ENCODE measurements around the gene MGA.
A peak's percentile ranks its signal among the peaks of the same experiment; 100 is the strongest.

MGA gene

DNA sequence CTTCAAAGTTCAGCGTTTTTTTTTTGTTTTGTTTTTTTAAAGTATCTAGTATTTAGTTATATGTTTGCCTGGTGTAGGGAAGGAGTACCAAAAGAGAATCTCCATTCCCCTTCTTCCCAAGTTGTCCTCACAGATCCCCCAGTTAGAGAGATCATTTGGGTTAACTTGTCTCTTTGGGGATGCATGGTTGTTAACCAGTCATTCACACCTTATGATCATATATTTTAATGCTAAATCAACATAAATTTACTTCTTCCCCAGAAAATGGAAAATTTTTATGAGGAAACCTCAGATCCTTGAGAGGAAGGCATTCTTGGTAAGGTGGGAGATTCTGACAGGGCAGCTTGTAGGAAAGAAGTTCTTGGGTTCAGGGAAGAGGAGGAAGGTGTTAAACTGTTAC, 1.5 kb upstream of the MGA start:
- DNase-seq (ENCODE audit: low spot score) = no peak

DNA sequence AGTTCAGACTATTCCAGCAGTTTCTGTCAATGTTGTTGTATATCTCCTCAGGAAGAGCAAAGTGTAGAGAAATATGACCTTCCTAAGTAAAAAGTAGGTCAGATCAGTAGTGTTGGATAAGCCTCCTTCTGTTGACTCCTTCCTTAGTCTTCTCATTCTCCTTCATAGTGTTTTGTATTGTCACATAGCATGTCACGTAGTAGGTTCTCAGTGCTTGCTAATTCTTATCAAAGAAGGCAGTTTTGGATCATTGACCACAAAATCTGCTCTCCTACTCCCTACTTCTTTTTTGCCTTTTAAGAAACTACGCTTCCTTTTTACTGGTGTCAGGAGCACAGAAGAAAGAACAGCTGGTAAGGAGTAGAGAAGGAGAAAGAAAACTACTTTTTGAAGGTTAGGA, 1.0 kb upstream of the MGA start:
- no peak for DNase-seq (ENCODE audit: low spot score)

DNA sequence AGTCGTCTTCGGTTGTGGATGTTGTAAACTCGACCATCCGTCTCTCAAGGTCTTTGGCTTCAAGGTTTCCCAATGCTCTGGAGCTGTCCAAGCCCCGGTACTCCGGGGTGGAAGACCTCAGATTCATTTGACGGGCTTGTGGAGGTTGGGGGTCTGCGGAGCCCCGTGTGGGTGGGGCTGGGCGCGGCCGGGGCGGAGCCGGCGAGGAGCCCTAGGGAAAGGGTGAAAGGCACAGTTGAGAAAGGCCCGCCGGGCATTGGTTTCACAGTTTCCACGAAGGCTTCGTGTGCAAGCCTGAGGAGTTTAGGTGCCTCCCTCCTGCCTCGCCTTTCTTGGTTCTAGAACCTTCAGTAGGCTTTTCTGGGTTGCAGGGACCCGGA, 360 bp upstream of the MGA start:
- DNase-seq (ENCODE audit: low spot score) = no peak

DNA sequence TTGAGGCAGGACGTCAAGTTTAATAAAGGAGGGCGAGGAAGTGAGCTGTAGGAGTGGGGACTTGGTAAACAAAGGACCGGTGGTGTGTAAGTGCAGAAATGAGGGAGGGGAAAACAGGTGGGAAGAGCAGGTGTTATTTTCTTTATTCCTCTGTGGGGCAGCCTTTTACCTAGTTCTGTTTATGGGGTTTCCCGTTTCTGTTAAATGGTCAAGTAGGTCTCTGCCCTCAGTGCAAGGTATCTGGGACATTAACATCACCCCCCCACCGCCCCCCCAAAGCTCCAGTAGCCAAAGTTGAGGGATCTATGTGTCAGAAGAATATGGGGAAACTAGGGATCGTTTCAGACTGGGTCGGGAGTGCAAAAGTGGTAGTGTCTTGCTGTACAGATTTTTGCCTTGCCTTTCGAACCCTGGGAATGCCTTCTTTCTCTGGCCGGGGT, 893 bp downstream of the MGA start:
- no peak for DNase-seq (ENCODE audit: low spot score)

DNA sequence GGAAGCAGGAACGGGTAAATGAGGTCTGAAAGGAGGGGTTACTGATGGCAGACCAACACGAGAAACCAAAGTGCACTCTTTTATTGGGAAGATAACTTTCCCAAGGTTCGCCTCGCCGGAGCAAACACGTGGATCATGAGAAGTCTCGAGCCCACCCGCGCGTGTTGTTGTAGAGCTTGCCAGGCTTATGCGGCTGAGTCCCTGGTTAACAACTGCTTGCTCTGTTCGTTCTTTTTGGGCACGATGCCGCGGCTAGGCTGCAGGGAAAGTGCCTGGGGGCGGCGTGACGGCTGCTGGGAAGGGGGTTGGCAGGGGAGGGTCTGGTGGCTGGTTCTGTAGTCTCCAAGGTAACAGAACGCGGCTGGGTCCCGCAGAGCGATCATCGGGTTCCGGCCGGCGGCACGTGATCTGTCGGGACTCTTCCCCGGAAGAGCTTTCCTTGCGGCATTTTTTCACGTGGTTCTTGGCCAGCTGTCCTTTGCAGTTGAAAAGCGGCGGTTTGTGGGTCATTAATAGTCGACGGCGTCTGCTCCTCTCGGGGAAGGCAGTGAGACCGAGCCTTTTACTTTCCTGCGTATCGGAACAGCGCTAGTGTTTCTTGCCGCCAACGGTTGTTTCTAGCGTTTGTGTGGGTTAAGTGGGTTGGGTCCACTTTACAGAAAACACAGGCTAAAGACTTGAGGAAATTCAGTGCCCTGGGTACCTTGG, 1.5 kb downstream of the MGA start:
- DNase-seq (ENCODE audit: low spot score) = peak; percentile 69

DNA sequence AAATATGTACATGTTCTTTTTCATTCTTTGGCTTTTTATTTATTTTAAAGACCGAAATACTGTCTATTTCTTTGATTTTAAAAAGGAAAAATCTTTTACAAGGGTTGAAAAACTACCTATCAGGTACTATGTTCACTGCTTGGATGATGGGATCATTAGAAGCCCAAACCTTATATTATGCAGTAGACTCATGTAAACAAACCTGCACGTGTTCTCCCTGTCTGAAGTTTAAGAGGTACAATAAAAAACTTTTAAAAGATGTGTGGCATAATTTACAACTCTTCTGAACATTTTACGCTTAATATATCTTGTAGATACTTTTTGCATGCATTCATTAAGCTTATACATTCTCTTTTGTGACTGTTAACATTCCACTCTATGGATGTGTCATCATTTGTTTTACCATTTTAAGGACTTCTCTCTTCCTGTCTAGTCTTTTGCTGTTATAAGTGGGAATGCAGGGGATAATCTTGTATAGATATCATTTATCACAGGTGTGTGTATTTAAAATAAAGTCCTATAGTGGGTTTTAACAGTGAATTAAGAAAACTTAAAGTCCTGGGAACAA, 6.2 kb downstream of the MGA start:
- DNase-seq (ENCODE audit: low spot score) = no peak

DNA sequence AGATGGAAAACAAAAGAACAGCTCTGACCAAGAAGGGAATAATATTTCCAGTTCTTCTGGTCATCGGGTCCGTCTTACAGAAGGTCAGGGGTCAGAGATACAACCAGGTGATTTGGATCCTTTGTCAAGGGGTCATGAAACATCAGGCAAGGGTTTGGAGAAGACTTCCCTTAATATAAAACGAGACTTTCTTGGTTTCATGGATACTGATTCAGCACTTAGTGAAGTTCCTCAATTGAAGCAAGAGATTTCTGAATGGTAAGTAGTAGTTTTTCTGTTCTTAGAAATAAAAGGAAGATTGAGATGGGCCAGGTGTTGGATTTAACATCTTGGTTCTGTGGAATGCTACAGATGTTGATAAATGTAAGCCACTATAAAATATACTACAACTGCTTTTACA, 9.5 kb downstream of the MGA start:
- no peak for DNase-seq (ENCODE audit: low spot score)

DNA sequence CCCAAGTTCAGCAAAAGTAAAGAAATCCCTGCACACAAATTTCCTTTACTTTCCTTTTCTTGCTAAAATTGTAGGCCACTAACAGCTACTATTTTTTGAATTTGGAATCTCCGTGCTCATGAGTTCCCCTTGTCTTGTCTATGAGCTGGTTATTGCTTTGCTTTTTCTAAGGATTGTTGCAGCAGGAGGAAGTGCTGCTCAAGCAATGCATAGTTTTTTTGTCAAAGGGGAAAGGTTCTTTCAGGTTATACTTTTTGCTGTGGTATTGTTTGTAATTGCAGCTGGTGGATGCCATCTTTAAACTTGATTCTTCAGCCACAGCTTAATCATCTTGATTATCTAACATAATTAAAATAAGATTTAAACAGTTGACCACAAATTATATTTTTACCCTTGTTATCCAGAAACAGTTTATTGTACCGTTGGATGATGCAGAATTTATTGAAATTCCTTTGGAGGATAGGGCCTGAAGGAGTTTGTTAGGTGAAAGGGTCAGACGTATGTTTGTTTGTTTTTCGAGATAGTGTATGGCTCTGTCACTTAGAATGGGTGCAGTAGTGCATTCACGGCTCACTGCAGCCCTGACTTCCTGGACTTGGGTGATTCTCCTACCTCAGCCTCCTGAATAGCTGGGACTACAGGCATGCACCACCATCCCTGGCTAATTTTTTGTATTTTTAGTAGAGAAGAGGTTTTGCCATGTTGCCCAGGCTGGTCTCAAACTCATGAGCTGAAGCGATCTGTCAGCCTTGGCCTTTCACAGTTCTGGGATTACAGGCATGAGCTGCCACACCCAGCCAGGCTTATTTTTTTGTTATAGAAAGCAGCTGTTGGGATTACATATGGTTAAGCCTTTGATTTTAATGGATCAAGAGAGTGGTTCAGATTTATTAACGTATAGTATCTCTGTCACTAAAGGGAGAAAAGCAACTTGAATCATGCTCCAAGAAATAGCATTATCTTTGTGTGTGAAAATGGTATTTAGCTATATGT, 11.7 kb downstream of the MGA start:
- DNase-seq (ENCODE audit: low spot score) = no peak

DNA sequence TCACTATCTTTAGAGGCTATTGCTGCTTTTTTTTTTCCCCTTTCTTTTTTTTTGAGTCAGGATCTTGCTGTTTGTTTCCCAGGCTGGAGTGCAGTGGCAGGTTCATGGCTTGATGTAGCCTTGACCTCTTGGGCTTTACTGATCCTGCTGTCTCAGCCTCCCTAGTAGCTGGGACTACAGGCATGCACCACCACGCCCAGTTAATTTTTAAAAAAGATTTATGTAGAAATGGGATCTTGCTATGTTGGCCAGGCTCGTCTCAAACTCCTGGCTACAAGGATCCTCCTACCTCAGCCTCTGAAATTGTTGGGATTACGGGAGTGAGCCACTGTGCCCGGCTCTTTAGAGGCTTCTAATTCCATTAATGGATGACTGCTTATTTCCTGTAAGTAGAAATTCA, 15.1 kb downstream of the MGA start:
- DNase-seq (ENCODE audit: low spot score) = no peak

DNA sequence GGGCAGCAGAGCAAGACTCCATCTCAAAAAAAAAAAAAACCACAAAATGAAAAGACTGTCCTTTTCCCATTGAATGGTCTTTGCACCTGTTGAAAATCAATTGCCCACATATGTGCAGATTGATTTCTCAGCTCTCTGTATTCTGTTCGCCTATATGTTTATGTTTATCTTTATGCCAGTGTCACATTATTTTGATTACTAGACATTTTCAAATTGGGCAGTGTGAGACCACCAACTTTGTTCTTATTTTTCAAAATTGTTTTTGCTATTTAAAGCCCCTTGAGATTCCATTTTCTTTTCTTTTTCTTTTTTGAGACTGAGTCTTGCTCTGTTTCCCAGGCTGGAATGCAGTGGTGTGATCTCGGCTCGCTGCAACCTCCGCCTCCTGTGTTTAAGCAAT, 18.5 kb downstream of the MGA start:
- DNase-seq (ENCODE audit: low spot score) = no peak

DNA sequence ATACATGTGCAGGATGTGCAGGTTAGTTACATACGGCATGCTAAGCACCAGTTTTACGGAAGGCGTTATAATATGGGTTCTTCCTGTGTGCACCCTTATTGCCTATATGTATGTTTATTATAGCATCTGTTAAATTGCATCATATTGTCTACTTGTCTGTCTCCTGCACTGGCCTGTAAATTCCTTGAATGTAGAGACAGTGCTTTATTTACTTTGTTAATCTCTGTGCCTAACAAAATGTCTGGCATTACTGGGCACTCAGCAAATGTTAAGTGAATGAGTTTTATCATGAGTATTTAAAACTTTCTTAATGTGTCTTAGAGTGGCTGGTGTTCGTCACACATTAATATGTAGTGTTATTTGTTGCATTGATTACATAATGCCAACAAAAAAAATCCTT, 23.8 kb downstream of the MGA start:
- DNase-seq (ENCODE audit: low spot score) = no peak

DNA sequence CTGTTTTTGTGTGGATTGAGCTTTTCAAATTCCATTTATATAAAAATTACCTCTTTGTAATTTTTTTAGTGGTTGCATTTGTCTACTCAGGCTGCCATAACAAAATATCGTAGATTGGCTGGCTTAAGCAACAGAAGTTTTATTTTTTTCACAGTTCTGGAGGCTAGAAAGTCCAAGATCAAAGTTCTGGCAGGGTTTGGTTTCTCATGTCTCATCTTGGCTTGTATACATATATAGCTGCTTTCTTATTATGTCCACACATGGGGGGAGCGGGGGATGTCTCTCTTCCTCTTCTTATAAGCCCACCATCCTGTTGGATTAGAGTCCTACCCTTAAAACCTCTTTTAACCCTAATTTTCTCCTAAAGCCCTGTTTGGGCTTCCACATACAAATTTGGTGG, 28.5 kb downstream of the MGA start:
- no peak for DNase-seq (ENCODE audit: low spot score)

DNA sequence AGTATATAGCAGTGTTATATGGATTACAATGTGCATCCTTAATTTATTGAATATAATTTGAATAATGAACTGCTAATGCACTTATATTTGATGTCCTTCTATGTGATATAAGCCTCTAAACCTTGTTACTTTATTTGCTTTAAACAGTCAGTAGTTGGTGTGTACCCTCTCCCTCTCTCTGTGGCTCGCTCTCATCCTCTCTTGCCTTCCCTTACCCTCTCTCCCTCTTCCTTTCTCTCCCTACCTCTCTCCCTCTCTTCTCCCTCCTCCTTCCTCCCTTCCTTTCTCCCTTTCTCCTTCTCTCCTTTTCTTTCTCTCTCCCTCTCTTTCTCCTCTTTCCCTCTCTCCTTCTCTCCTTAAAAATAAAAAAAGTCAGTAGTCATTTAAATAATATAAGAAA, 28.9 kb downstream of the MGA start:
- DNase-seq (ENCODE audit: low spot score) = no peak

DNA sequence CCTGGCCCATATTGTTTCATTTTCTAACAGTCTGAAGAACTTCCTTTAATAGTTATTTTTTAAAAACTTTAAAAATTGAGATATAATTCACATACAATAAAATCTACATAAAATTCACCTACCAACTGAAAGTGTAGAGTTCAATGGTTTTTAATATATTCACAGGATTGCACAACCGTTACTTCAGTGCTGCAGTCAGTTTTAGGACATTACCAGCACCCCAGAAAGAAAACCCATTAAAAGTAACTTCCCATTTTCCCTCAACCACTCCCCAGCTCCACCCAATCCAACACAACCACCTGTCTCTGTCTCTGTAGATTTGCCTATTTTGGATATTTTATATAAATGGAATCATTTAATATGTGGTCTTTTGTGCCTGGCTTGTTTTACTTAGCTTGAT, 29.6 kb downstream of the MGA start:
- DNase-seq (ENCODE audit: low spot score) = no peak

DNA sequence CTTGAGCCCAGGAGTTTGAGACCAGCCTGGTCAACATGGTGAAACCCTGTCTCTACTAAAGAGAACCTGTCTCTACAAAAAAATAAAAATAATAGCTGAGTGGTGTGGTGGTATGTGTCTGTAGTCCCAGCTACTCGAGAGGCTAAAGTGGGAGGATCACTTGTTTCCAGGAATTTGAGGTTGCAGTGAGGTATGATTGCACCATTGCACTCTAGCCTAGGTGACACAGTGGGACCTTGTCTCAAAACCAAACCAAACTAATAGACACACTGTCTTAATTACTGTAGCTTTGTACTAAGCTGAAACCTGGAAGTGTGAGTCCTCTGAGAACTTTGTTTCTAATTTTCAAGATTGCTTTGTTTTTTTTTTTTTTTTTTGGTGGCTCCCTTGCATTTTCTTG, 30.4 kb downstream of the MGA start:
- peak; percentile 35 for DNase-seq (ENCODE audit: low spot score)

DNA sequence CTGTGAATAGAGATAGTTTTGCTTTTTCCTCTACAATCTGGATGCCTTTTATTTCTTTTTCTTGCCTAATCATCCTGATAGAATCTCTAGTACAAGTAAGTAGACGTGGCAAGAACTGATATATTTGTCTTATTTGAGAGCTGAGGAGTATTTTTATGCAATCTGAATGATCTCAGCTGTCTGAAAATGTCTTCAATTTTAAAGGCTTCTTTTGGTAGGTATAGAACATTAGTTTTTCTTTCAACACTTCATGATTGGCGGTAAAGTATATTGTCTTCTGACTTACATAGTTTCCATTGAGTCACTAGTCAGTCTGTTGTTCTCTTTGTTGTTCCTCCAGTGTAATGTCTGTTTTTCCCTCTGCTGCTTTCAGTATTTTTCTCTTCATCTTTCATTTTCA, 31.3 kb downstream of the MGA start:
- peak; percentile 3 for DNase-seq (ENCODE audit: low spot score)

DNA sequence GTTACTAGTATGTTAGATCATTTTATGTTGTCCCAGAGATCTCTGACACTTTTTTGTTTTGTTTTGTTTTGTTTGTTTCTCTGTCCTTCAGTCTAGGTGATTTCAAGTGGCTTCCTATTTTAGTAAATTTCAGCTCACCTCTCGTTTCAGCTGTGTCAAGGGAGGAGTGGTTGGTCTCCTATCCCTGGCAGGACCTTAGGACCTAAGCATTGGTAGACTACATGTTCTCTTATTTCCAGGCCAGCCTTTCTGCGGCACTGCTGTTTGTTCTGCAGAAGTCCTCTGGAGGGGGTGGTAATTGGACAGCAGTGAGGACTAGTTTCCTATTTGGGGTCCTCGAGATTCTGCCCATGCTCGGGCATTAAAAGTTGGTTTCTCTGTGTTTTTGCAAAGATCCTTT, 31.8 kb downstream of the MGA start:
- no peak for DNase-seq (ENCODE audit: low spot score)

DNA sequence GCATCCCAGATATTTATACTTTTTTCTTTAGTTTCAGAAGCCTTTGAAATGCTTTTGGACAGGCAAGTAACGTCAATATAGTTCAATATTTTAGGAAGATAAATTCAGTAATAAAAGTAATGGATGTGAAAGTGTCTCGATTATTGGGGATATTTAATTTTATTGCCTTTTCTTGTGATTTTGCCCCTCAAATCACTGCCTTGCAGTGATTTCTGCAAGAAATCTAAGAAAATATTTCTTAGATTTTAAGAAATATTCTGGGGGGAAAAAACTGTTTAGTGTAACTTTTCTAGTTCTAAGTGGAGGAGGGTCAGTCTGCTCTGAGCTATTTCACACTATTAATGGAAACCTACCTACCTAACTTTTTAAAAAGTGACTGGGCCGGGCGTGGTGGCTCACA, 33.6 kb downstream of the MGA start:
- no peak for DNase-seq (ENCODE audit: low spot score)

DNA sequence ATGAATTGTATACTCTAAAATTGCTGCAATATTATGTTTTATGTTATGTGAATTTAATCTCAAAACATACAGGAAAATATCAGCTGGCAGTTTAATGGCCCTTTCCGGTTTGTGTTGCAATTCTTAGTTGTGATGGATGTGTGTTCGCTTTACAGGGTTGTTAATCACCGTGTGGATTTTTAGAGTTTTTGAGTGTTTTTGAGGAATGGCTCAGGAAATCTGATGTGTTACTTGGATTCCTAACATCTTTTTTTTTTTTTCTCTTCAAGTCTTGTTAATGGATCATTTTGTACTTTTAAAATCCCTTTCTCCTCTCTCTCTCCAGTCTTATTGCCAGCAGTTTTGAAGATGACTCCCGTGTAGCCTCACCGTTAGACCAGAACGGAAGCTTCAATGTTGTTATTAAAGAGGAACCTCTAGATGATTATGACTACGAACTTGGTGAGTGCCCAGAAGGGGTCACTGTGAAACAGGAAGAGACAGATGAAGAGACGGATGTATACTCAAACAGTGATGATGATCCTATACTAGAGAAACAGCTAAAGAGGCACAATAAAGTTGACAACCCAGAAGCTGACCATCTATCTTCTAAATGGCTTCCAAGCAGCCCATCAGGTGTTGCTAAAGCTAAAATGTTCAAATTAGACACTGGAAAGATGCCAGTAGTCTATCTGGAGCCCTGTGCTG, 35.7 kb downstream of the MGA start:
- DNase-seq (ENCODE audit: low spot score) = peak; percentile 77

DNA sequence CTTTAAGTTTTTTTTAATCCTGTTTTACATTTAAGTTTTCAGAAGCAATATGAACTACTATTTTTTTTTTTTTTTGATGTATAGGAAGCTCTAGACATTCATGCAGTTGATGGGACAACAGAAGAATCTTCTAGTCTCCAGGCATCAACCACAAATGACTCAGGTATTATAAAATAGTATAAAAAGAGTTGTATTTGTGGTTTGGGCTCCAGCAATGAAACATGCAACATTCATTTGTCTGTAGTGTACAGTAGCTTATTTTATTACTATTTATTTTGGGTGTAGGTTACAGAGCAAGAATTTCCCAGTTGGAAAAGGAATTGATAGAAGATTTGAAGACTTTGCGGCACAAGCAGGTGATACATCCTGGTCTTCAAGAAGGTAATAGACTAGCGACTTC, 38.6 kb downstream of the MGA start:
- DNase-seq (ENCODE audit: low spot score) = no peak

DNA sequence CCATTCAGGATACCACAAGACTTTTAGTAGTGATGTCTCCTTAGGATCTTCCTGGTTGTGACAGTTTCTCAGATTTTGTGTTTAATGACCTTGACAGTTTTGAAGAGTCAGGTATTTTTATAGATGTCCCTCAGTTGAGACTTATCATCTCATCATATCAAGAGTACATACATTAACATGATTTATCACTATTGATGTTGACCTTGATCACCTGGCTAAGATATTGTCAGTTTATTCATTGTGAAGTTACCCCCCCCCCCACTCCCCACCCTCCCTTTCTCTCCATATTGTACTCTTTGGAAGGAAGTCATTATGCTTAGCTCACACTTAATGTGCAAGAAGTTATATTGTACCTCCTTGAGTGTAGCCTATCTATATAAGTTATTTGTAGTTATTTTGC, 42.9 kb downstream of the MGA start:
- DNase-seq (ENCODE audit: low spot score) = no peak

DNA sequence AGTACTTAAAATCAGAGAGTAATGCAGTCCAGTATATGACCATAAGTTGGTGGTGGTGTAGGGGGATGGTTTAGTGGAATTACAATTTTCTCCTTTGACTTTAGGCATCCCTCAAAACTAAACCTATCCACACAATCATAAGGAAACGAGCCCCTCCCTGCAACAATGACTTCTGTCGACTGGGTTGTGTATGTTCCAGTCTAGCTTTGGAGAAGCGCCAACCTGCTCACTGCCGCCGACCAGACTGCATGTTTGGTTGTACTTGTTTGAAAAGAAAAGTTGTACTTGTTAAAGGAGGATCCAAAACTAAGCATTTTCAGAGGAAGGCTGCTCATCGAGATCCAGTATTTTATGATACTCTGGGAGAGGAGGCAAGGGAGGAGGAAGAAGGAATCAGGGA, 52.8 kb downstream of the MGA start:
- no peak for DNase-seq (ENCODE audit: low spot score)

DNA sequence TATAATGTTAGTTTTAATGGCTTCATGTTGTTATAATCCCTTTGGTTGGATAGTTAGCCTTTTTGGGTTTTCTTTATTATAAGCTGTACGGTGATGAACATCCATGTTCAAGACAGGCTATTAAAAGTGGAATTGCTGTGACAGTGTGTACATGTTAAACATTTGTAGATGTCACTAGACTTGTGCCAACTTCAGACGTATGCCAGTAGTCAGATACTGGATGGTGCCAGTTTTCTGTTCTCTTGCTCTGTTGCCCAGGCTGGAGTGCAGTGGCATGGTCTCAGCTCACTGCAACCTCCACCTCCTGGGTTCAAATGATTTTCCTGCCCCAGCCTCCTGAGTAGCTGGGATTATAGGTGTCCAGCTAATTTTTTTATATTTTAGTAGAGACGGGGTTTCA, 54.1 kb downstream of the MGA start:
- no peak for DNase-seq (ENCODE audit: low spot score)
